GM18909 (cell line): ENCODE results near the gene UNG.

Experiments used
- ATAC-seq: cut with Tn5 transposase; IDR thresholded peaks from one replicate; pipeline ENCODE4 v1.9.1; 2021; ENCODE audit warnings: mild to moderate bottlenecking; ENCODE audit not compliant: unreplicated experiment, poor library complexity

Gene UNG

GRCh38 chr12:109087250-109087649, 10.1 kb upstream of the UNG start:
- ATAC-seq, result no peak

GRCh38 chr12:109088818-109089217, 8.6 kb upstream of the UNG start:
- no peak for ATAC-seq

GRCh38 chr12:109089683-109090082, 7.7 kb upstream of the UNG start:
- no peak for ATAC-seq

DNA sequence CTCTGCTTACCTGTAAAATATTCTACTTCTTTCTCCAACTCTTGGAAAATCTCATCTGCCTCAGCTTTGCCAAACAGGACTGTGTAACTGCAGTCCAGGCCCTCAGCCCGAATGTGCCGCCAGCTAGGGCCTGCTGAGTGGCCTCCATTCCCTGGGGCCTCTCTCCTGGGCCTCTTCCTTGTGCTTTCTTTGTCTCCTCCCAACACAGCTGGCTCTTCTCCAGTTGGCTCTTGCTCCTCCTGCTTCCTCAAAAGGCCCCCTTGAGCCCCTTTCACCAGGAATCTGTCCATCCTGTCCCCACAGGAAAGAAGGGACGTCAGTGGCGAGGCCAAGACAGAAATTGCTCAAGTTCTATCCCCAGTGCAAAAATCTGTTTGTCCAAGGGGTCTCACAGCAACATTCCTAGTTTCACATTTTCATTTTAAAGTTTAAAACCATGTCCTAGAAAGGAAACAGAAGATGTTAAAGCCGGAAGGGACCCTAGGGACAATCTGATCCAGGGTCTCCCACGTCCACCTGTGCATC, 4.8 kb upstream of the UNG start:
- no peak for ATAC-seq

GRCh38 chr12:109093022-109093918, 4.1 kb upstream of the UNG start, which contains the start of gene ALKBH2:
Gene ALKBH2, minus strand, starts transcription at chr12:109093472. Its CDS starts 686 bp downstream, at chr12:109092786.
- ATAC-seq, result peak; percentile 68

GRCh38 chr12:109097140-109097434, 310 bp upstream of the UNG start:
- no peak for ATAC-seq

- ATAC-seq, result peak; percentile 32
Measured at GRCh38 chr12:109098183-109098604, 797 bp downstream of the UNG start.

- ATAC-seq, result peak; percentile 7
Measured at GRCh38 chr12:109098651-109099050, 1.3 kb downstream of the UNG start.

GRCh38 chr12:109099431-109100020, 2.1 kb downstream of the UNG start:
- ATAC-seq, result no peak

DNA sequence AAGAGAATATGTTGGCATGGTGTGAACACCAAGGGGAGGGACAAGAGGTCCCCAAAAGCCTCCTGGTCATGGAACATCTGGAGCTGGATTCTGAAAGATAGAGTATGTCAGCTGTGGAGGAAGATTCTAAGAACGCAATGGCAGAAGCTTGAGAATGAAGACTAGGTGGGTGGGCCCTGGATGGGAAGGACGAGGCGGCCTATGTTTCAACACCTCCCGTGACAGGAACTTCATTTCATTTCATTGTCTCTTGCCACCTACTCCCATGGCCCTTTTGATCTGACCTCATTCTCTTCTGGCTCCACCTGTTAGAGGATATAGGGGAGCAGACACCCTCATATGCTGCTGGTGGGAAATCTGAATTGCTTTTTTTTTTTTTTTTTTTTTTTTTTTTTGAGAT, 3.3 kb downstream of the UNG start:
- no peak for ATAC-seq

GRCh38 chr12:109102491-109102890, 5.1 kb downstream of the UNG start:
- ATAC-seq, result no peak

GRCh38 chr12:109105176-109105575, 7.8 kb downstream of the UNG start:
- no peak for ATAC-seq

- ATAC-seq, result no peak
Measured at GRCh38 chr12:109109746-109110350, 12.5 kb downstream of the UNG start.

DNA sequence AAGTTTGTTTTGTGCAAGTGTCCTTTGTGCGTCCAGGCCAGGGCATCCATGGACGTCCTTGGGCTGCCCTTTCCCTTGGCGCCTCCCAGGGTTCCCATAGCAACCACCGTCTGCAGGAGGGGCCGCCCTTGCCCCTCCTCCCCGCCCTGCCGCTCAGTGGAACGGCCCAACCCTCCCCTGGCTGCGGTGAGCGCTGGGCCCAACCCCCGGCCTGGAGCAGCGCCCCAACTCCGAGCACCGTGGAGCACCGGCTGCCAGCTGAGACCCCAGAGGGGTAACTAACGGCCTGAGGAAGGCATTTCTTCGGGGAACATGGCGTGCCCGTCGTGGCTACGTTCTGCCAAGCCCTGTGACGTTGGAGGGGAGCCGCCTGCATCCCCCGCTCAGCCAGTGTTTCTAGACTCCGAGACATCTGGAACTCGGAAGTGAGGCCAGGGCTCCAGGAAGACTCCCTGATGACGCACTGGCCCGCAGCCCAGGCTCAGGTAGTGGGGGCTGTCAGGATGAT, 13.6 kb downstream of the UNG start:
- peak; percentile 47 for ATAC-seq

DNA sequence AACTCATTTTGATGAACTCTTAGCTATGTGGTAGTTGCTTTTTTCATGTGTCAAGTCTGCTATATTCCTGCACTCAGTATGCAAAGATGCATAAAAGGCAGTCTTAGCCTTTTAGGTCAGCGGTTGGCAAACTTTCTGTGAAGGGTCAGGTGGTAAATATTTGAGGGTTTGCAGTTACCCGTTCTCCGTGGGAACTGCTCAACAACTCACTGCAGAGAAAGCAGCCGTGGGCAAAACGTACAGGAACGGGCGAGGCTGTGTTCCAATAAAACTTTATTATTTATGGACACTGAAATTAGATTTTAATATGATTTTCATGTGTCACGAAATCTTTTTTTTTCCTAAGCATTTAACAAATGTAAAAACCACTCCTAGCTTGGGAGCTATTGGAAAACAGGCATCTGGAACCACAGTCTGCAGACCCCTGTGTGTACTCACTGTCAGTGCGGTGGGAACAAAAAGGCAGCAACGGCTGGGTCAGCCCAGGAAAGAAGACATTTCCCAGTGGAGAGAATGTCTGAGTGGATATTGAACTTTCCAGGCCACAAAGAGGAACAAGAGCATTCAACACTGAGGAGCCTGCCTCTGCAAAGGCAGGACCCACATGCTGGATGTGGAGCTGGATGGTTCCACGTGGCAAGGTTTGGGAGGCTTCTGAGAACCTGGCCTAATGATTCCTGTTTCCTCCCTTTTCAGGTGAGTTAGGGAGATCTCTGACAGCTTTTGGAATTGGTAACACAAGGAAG, 15.5 kb downstream of the UNG start:
- ATAC-seq, result no peak

DNA sequence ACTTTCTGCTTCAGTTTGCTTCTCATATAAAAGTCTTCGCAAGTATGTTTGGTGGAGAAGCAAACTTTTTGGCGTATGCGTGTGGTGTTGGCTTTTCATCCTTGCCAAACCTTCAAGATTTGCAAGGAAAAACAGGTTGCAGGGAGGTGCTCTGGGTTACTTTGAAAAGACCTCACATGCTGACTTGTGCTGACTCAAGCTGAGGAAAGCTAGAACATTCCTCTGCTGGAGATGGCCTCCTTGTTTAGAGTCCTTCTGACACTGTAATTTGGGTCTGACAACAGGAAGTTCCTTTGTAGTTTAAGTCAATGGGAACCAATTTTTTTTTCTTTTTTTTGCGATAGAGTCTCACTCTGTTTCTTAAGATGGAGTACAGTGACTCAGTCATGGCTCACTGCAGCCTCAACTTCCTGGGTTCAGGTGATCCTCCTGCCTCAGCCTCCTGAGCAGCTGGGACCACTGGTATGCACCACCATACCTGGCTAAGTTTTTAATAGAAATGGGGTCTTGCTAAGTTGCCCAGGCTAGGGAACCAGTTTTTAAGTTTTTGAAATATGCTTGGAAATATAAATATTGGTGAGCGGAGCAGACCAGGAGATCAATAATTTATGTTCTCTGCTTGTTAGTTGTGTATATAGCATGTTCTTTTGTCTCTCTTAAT, 16.4 kb downstream of the UNG start:
- no peak for ATAC-seq

DNA sequence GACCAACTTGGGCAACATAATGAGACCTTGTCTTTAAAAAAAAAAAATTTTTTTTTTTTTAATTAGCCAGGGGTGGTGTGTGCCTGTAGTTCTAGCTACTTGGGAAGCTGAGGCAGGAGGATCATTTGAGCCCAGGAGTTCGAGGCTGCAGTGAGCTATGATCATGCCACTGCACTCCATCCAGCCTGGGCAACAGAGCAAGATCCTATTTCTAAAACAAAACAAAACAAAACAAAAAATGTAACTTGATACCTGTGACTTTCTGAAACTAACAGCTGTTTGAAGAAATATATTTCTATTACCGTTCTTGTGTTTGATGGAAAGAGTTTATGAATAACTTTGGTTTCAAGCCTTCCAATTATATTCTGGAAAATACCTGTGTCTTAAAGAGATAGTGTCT, 17.2 kb downstream of the UNG start:
- ATAC-seq, result no peak

- ATAC-seq, result no peak
Measured at GRCh38 chr12:109115404-109115757, 18.0 kb downstream of the UNG start.

- ATAC-seq, result no peak
Measured at GRCh38 chr12:109115758-109116610, 18.6 kb downstream of the UNG start, which contains the start of gene ACACB. Gene ACACB, plus strand, starts transcription at chr12:109116587. Its CDS starts 22,819 bp downstream, at chr12:109139406.
